CD4-positive, alpha-beta T cell (primary cell): ENCODE data around the gene CCDC178. TPM values are rescaled to one million over a fixed set of nuclear protein-coding genes. Genes with fewer than 3 reads are reported as not detected.

ENCODE experiments used
- ATAC-seq: fragments of 200-7000 bp; cut with Tn5 transposase; one replicate; pipeline ENCODE4 v1.10.0; 2022; ENCODE audit warnings: mild to moderate bottlenecking; ENCODE audit not compliant: poor library complexity
- CTCF ChIA-PET: fragments of 350-600 bp; sonication (Branson Sonifier 250); formaldehyde crosslinking; loops from one replicate; lab custom pipeline; 2021; ENCODE audit warnings: antibody characterized with exemption, inconsistent platforms; lab: Charles Lee
- POLR2A ChIA-PET: fragments of 350-600 bp; sonication (Branson Sonifier 250); formaldehyde crosslinking; loops from one replicate; lab custom pipeline; 2021; ENCODE audit warnings: antibody characterized with exemption, inconsistent platforms; lab: Charles Lee
- DNase-seq, 14 experiments: peaks; one replicate each; pipeline ENCODE4 v3.0.0-alpha.2; 2013 to 2020; ENCODE audit warnings: mixed read lengths in 2 of 14
- H3K27ac ChIP-seq, 2 donors: one replicate each; pipeline versions ENCODE4 v1.5.1 to v1.7.0; 2013; ENCODE audit warnings: low read length in 2 of 2, low read depth in 1 of 2, mild to moderate bottlenecking in 1 of 2
- H3K27me3 ChIP-seq, 2 experiments: 1 replicate in 1 of 2; 2 replicates in 1 of 2; pipeline versions ENCODE4 v1.6.1 to v1.7.0; 2013; ENCODE audit warnings: low read length in 2 of 2, control low read depth in 1 of 2, mild to moderate bottlenecking in 1 of 2, moderate library complexity in 1 of 2; ENCODE audit not compliant: insufficient read depth in 2 of 2, control insufficient read depth in 1 of 2
- H3K36me3 ChIP-seq: one replicate; pipeline ENCODE4 v1.6.1; 2013; ENCODE audit warnings: low read length, control low read depth; ENCODE audit not compliant: insufficient read depth
- H3K4me1 ChIP-seq: one replicate; pipeline ENCODE4 v1.6.1; 2013; ENCODE audit warnings: low read length, control low read depth; ENCODE audit not compliant: insufficient read depth
- H3K4me3 ChIP-seq: one replicate; pipeline ENCODE4 v1.5.1; 2013; ENCODE audit warnings: mild to moderate bottlenecking, low read length, moderate library complexity
- H3K9me3 ChIP-seq, 2 experiments: 1 replicate in 1 of 2; 2 replicates in 1 of 2; pipeline versions ENCODE4 v1.6.1 to v1.7.0; 2013; ENCODE audit warnings: low read length in 2 of 2, mild to moderate bottlenecking in 2 of 2, control low read depth in 1 of 2, moderate library complexity in 1 of 2; ENCODE audit not compliant: control insufficient read depth in 1 of 2, insufficient read depth in 1 of 2
- H3K27ac Mint-ChIP-seq: one replicate; pipeline ENCODE4 v1.8.0; 2020; ENCODE audit warnings: mixed read lengths
- H3K27me3 Mint-ChIP-seq: one replicate; pipeline ENCODE4 v1.8.0; 2021; ENCODE audit warnings: mixed read lengths
- H3K36me3 Mint-ChIP-seq: one replicate; pipeline ENCODE4 v1.8.0; 2021; ENCODE audit warnings: low read depth, mixed read lengths
- H3K4me1 Mint-ChIP-seq: one replicate; pipeline ENCODE4 v1.8.0; 2021; ENCODE audit warnings: low read depth, mixed read lengths
- H3K4me3 Mint-ChIP-seq: one replicate; pipeline ENCODE4 v1.8.0; 2020; ENCODE audit warnings: mild to moderate bottlenecking, mixed read lengths
- H3K9me3 Mint-ChIP-seq: one replicate; pipeline ENCODE4 v1.8.0; 2020; ENCODE audit warnings: mixed read lengths
- CTCF ChIP-seq: fragments of 200-600 bp; IDR thresholded peaks from one replicate; pipeline ENCODE4 v1.8.0; 2022; ENCODE audit warnings: antibody characterized with exemption, mild to moderate bottlenecking
- intact Hi-C, 2 experiments: fragments of 100-400 bp; cut with DNase I in 1 of 2; cut with micrococcal nuclease in 1 of 2; formaldehyde crosslinking; loops; one replicate each; pipeline versions ENCODE4 v1.15.1 to v1.9.0; 2023 to 2025; cut with DNase I, micrococcal nuclease
- total RNA-seq, 174 experiments: library from RNA in 2 of 174; stranded (reverse) in 2 of 174; gene quantifications; one replicate each; pipeline ENCODE4 v1.2.3 and lab custom pipeline; 2021 to 2026

The CCDC178 gene
- total RNA-seq, 2 experiments from 2014 or later, result not detected

- Mint-ChIP-seq H3K27ac (no peak overlapping the region), H3K9me3 (peaks cover 4% of the 10 kb centered on the region), H3K36me3 (no peaks in the 10 kb centered on the region), H3K4me1 (no peaks in the 10 kb centered on the region), H3K27me3 (no peaks in the 10 kb centered on the region), H3K4me3 (no peak overlapping the region)
- H3K4me3 ChIP-seq, result no peak overlapping the region
- intact Hi-C loops, result no loop called here
- CTCF ChIA-PET, result no interaction called here
- DNase-seq (no peak), ATAC-seq (no peak)
- peaks cover 0 to 4% of the 10 kb centered on the region in 2 experiments for H3K9me3 ChIP-seq
- no peak for TF ChIP-seq CTCF
- H3K27me3 ChIP-seq, result no peaks in the 10 kb centered on the region
- H3K27ac ChIP-seq, result no peak overlapping the region
- H3K36me3 ChIP-seq, result no peaks in the 10 kb centered on the region
- POLR2A ChIA-PET, result no interaction called here
- H3K4me1 ChIP-seq, result no peaks in the 10 kb centered on the region
These were observed 149.0 kb downstream of the CCDC178 start for GRCh38 chr18:33291539-33291938.

- H3K4me1 ChIP-seq, result no peaks in the 10 kb centered on the region
- intact Hi-C loops, result no loop called here
- H3K4me1 Mint-ChIP-seq, result no peaks in the 10 kb centered on the region
- H3K4me3 ChIP-seq, result no peak overlapping the region
- H3K36me3 ChIP-seq, result no peaks in the 10 kb centered on the region
- peaks cover 0 to 4% of the 10 kb centered on the region in 2 experiments for H3K9me3 ChIP-seq
- DNase-seq (no peak), ATAC-seq (no peak)
- ChIA-PET POLR2A (no interaction called here), CTCF (no interaction called here)
- H3K27ac ChIP-seq, result no peak overlapping the region
- H3K36me3 Mint-ChIP-seq, result no peaks in the 10 kb centered on the region
- H3K9me3 Mint-ChIP-seq, result peaks cover 2% of the 10 kb centered on the region
- H3K4me3 Mint-ChIP-seq, result no peak overlapping the region
- H3K27me3 ChIP-seq, result no peaks in the 10 kb centered on the region
- no peaks in the 10 kb centered on the region for H3K27me3 Mint-ChIP-seq
- H3K27ac Mint-ChIP-seq, result no peak overlapping the region
- TF ChIP-seq CTCF, result no peak
These were observed 152.3 kb downstream of the CCDC178 start for GRCh38 chr18:33288082-33288716.

GRCh38 chr18:33282709-33283333, 157.7 kb downstream of the CCDC178 start:
- H3K4me3 ChIP-seq, result no peak overlapping the region
- H3K4me1 ChIP-seq, result no peaks in the 10 kb centered on the region
- no peaks in the 10 kb centered on the region for H3K36me3 ChIP-seq
- no peak for DNase-seq
- no peak for ATAC-seq
- H3K9me3 ChIP-seq, result peaks cover 0 to 12% of the 10 kb centered on the region in 2 experiments
- Mint-ChIP-seq H3K27me3 (no peaks in the 10 kb centered on the region), H3K4me3 (no peak overlapping the region), H3K27ac (no peak overlapping the region), H3K4me1 (no peaks in the 10 kb centered on the region), H3K9me3 (no peaks in the 10 kb centered on the region), H3K36me3 (no peaks in the 10 kb centered on the region)
- no peaks in the 10 kb centered on the region for H3K27me3 ChIP-seq
- H3K27ac ChIP-seq, result no peak overlapping the region
- intact Hi-C loops, result no loop called here
- no peak for TF ChIP-seq CTCF
- ChIA-PET CTCF (no interaction called here), POLR2A (no interaction called here)
